NCI-H2081 (cell line): ENCODE data around the gene RC3H2.
"Not testable (repeated sequence)": the region's sequence is repeated elsewhere in the genome, so short reads cannot be mapped to it uniquely, and the experiment has no call there.

Experiments
- DNase-seq, 2 experiments: peaks; one replicate each; lab custom pipeline; 2025; lab: John Stamatoyannopoulos, UW

The RC3H2 gene

GRCh38 chr9:122918310-122918709, 13.2 kb upstream of the RC3H2 start:
- DNase-seq = no peak

- DNase-seq = peak; percentile 73 to 91
Observed at GRCh38 chr9:122912964-122913673, 8.0 kb upstream of the RC3H2 start, which contains the start of gene ZBTB6. Gene ZBTB6 (minus strand): TSS chr9:122913323. CDS start chr9:122912072, 1,251 bp downstream.

GRCh38 chr9:122912671-122912963, 7.5 kb upstream of the RC3H2 start:
- DNase-seq = no peak

GRCh38 chr9:122906122-122906521, 963 bp upstream of the RC3H2 start:
- DNase-seq = not testable (repeated sequence)

GRCh38 chr9:122904466-122904822, 715 bp downstream of the RC3H2 start:
- peak; percentile 17 to 39 for DNase-seq

- no peak for DNase-seq
Observed at GRCh38 chr9:122900791-122901190, 4.4 kb downstream of the RC3H2 start.

- no peak for DNase-seq
Observed at GRCh38 chr9:122897969-122898368, 7.2 kb downstream of the RC3H2 start.

- DNase-seq = no peak
Observed at GRCh38 chr9:122888480-122888879, 16.7 kb downstream of the RC3H2 start.

GRCh38 chr9:122883125-122883524, 22.0 kb downstream of the RC3H2 start:
- no peak for DNase-seq

GRCh38 chr9:122879443-122879842, 25.7 kb downstream of the RC3H2 start:
- DNase-seq = no peak

GRCh38 chr9:122875523-122875922, 29.6 kb downstream of the RC3H2 start:
- no peak for DNase-seq

GRCh38 chr9:122867276-122867675, 37.9 kb downstream of the RC3H2 start:
- not testable (repeated sequence) for DNase-seq

GRCh38 chr9:122866079-122866478, 39.1 kb downstream of the RC3H2 start:
- no peak for DNase-seq

GRCh38 chr9:122865300-122865699, 39.9 kb downstream of the RC3H2 start:
- DNase-seq = no peak

GRCh38 chr9:122863407-122863806, 41.8 kb downstream of the RC3H2 start:
- no peak for DNase-seq

- no peak for DNase-seq
Observed at GRCh38 chr9:122860319-122861142, 44.6 kb downstream of the RC3H2 start.

GRCh38 chr9:122857815-122858214, 47.3 kb downstream of the RC3H2 start:
- DNase-seq = no peak

GRCh38 chr9:122852085-122852786, 52.9 kb downstream of the RC3H2 start:
- not testable (repeated sequence) for DNase-seq

- no peak for DNase-seq
Observed at GRCh38 chr9:122848256-122848943, 56.8 kb downstream of the RC3H2 start.

- no peak for DNase-seq
Observed at GRCh38 chr9:122846371-122846940, 58.7 kb downstream of the RC3H2 start.

- DNase-seq = no peak
Observed at GRCh38 chr9:122845116-122845515, 60.0 kb downstream of the RC3H2 start.

- DNase-seq = no peak
Observed at GRCh38 chr9:122844137-122844536, 61.0 kb downstream of the RC3H2 start.
